BE2C (cell line): ENCODE results near the gene NFKBIL1.

Experiments used
- DNase-seq: peaks from one replicate; pipeline ENCODE4 v3.0.0-alpha.2; 2020
- H3K27me3 ChIP-seq: fragments of 250-450 bp; sonication (Bioruptor Pico); 2 replicates; pipeline ENCODE4 v1.5.1; 2020; ENCODE audit warnings: mild to moderate bottlenecking
- H3K36me3 ChIP-seq: fragments of 250-450 bp; sonication (Bioruptor Pico); 2 replicates; pipeline ENCODE4 v1.5.1; 2020; ENCODE audit warnings: mild to moderate bottlenecking
- H3K4me1 ChIP-seq: fragments of 250-450 bp; sonication (Bioruptor Pico); 2 replicates; pipeline ENCODE4 v1.5.1; 2020
- H3K4me3 ChIP-seq: 2 replicates; pipeline ENCODE4 v1.5.1; 2011; ENCODE audit warnings: low read depth, low read length
- H3K9me3 ChIP-seq: fragments of 250-450 bp; sonication (Bioruptor Pico); 2 replicates; pipeline ENCODE4 v1.5.1; 2020
- TF ChIP-seq, protein P1 (sequence below): IDR thresholded peaks from 2 replicates; pipeline ENCODE4 v1.5.1; 2012; ENCODE audit warnings: mild to moderate bottlenecking, low read depth, low read length

NFKBIL1 gene

DNA sequence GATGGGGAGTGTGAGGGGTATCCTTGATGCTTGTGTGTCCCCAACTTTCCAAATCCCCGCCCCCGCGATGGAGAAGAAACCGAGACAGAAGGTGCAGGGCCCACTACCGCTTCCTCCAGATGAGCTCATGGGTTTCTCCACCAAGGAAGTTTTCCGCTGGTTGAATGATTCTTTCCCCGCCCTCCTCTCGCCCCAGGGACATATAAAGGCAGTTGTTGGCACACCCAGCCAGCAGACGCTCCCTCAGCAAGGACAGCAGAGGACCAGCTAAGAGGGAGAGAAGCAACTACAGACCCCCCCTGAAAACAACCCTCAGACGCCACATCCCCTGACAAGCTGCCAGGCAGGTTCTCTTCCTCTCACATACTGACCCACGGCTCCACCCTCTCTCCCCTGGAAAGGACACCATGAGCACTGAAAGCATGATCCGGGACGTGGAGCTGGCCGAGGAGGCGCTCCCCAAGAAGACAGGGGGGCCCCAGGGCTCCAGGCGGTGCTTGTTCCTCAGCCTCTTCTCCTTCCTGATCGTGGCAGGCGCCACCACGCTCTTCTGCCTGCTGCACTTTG lies 28.0 kb downstream of the NFKBIL1 start, which contains the start of gene TNF:
TNF (plus strand) TSS at position 231 of the 567 bp plus-strand sequence; CDS start at position 408, 177 bp downstream.
- TF ChIP-seq, protein P1, sequence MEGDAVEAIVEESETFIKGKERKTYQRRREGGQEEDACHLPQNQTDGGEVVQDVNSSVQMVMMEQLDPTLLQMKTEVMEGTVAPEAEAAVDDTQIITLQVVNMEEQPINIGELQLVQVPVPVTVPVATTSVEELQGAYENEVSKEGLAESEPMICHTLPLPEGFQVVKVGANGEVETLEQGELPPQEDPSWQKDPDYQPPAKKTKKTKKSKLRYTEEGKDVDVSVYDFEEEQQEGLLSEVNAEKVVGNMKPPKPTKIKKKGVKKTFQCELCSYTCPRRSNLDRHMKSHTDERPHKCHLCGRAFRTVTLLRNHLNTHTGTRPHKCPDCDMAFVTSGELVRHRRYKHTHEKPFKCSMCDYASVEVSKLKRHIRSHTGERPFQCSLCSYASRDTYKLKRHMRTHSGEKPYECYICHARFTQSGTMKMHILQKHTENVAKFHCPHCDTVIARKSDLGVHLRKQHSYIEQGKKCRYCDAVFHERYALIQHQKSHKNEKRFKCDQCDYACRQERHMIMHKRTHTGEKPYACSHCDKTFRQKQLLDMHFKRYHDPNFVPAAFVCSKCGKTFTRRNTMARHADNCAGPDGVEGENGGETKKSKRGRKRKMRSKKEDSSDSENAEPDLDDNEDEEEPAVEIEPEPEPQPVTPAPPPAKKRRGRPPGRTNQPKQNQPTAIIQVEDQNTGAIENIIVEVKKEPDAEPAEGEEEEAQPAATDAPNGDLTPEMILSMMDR = no peak
- H3K4me3 ChIP-seq = no peak within 1 kb of the TSS
- peaks cover 6% of the 10 kb centered on the region; the same call in 1 of the 2 replicates for H3K4me1 ChIP-seq
- H3K9me3 ChIP-seq = no peaks in the 10 kb centered on the region
- no peaks in the 10 kb centered on the region for H3K27me3 ChIP-seq
- H3K36me3 ChIP-seq = no peaks in the 10 kb centered on the region
- DNase-seq = no peak

DNA sequence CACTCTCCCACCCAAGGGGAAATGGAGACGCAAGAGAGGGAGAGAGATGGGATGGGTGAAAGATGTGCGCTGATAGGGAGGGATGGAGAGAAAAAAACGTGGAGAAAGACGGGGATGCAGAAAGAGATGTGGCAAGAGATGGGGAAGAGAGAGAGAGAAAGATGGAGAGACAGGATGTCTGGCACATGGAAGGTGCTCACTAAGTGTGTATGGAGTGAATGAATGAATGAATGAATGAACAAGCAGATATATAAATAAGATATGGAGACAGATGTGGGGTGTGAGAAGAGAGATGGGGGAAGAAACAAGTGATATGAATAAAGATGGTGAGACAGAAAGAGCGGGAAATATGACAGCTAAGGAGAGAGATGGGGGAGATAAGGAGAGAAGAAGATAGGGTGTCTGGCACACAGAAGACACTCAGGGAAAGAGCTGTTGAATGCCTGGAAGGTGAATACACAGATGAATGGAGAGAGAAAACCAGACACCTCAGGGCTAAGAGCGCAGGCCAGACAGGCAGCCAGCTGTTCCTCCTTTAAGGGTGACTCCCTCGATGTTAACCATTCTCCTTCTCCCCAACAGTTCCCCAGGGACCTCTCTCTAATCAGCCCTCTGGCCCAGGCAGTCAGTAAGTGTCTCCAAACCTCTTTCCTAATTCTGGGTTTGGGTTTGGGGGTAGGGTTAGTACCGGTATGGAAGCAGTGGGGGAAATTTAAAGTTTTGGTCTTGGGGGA lies 28.7 kb downstream of the NFKBIL1 start:
- TF ChIP-seq, protein P1 = no peak

DNA sequence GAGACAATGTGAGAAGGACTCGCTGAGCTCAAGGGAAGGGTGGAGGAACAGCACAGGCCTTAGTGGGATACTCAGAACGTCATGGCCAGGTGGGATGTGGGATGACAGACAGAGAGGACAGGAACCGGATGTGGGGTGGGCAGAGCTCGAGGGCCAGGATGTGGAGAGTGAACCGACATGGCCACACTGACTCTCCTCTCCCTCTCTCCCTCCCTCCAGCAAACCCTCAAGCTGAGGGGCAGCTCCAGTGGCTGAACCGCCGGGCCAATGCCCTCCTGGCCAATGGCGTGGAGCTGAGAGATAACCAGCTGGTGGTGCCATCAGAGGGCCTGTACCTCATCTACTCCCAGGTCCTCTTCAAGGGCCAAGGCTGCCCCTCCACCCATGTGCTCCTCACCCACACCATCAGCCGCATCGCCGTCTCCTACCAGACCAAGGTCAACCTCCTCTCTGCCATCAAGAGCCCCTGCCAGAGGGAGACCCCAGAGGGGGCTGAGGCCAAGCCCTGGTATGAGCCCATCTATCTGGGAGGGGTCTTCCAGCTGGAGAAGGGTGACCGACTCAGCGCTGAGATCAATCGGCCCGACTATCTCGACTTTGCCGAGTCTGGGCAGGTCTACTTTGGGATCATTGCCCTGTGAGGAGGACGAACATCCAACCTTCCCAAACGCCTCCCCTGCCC lies 29.6 kb downstream of the NFKBIL1 start:
- TF ChIP-seq, protein P1 = no peak
- Histone ChIP-seq H3K4me1 (peaks cover 6% of the 10 kb centered on the region; the same call in 1 of the 2 replicates), H3K4me3 (no peak overlapping the region), H3K9me3 (no peaks in the 10 kb centered on the region), H3K36me3 (no peaks in the 10 kb centered on the region), H3K27me3 (no peaks in the 10 kb centered on the region)
- DNase-seq = no peak

More for the DNA sequence above, 28.7 kb downstream of the NFKBIL1 start:
- no peak for DNase-seq
- Histone ChIP-seq H3K9me3 (no peaks in the 10 kb centered on the region), H3K27me3 (no peaks in the 10 kb centered on the region), H3K4me1 (peaks cover 6% of the 10 kb centered on the region; the same call in 1 of the 2 replicates), H3K36me3 (no peaks in the 10 kb centered on the region), H3K4me3 (no peak overlapping the region)

DNA sequence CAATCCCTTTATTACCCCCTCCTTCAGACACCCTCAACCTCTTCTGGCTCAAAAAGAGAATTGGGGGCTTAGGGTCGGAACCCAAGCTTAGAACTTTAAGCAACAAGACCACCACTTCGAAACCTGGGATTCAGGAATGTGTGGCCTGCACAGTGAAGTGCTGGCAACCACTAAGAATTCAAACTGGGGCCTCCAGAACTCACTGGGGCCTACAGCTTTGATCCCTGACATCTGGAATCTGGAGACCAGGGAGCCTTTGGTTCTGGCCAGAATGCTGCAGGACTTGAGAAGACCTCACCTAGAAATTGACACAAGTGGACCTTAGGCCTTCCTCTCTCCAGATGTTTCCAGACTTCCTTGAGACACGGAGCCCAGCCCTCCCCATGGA lies 30.2 kb downstream of the NFKBIL1 start:
- no peaks in the 10 kb centered on the region for H3K36me3 ChIP-seq
- H3K4me1 ChIP-seq = peaks cover 6% of the 10 kb centered on the region; the same call in 1 of the 2 replicates
- DNase-seq = no peak
- no peaks in the 10 kb centered on the region for H3K27me3 ChIP-seq
- TF ChIP-seq, protein P1 = no peak
- no peak overlapping the region for H3K4me3 ChIP-seq
- no peaks in the 10 kb centered on the region for H3K9me3 ChIP-seq

DNA sequence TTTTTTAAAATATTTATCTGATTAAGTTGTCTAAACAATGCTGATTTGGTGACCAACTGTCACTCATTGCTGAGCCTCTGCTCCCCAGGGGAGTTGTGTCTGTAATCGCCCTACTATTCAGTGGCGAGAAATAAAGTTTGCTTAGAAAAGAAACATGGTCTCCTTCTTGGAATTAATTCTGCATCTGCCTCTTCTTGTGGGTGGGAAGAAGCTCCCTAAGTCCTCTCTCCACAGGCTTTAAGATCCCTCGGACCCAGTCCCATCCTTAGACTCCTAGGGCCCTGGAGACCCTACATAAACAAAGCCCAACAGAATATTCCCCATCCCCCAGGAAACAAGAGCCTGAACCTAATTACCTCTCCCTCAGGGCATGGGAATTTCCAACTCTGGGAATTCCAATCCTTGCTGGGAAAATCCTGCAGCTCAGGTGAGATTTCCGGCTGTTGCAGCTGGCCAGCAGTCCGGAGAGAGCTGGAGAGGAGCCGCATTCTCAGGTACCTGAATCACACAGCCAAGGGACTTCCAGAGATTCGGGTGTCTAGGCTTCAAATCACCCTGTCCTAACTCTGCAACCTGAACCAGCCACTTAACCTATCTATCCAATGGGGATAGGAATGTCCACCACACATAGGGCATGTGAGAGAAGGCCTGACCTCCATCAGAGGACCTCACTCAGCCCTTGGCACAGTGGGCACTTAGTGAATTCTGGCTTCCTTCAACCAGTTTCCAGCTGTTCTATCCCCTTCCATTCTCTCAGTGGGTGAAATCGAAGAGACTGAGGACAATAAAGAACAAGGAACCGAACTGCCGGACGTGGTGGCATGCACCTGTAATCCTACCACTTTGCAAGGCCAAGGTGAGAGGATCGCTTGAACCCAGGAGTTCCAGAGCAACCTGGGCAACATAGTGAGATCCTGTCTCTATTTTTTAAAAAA lies 31.0 kb downstream of the NFKBIL1 start:
- Histone ChIP-seq H3K36me3 (no peaks in the 10 kb centered on the region), H3K27me3 (no peaks in the 10 kb centered on the region), H3K9me3 (no peaks in the 10 kb centered on the region), H3K4me1 (peaks cover 6% of the 10 kb centered on the region; the same call in 1 of the 2 replicates), H3K4me3 (no peak overlapping the region)
- no peak for DNase-seq
- TF ChIP-seq, protein P1 = no peak
